ENCODE data around the gene ENOSF1.

DNA sequence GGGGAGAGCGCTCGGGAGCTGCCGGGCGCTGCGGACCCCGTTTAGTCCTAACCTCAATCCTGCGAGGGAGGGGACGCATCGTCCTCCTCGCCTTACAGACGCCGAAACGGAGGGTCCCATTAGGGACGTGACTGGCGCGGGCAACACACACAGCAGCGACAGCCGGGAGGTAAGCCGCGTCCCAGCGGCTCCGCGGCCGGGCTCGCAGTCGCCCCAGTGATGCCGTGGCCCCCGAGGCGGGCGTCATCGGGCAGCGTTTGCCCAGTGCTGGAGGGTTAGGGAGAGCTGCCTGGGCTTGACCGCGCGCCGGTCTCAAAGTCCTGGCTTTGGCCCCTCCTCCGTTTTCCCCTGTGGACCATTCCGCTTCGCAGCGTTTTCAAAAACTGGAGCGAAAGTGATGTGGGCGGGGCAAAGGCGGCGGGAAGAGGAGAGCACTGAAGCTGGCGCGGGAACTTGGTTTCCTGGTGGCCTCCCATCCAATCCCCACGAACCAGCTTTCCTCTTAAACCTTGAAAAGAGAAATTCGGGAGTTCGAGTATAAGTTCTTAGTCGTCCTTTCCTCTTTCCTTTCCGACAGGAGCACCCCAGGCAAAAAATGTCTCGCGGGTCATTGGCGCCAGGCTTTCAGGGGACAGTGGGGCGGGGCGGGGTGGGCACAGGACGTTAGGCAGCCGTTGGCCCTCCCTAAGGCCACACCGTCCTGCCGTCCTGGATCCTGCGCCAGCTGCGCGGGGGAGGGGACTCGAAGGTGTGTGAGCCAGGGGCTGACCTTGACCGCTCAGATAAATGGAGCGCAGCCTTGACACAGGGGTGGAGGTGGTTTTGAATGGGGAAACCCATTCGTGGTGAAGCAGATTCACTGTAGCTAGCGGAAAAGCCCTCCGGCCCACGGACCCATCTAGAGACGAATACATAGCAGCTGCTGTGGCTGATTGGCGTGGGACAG is 54.2 kb downstream of the ENOSF1 start:
- no peak for TF ChIP-seq EZH2 (IDR thresholded peaks at IDR 0.05; ENCODE audit: low read depth)
- TF ChIP-seq, protein P1, sequence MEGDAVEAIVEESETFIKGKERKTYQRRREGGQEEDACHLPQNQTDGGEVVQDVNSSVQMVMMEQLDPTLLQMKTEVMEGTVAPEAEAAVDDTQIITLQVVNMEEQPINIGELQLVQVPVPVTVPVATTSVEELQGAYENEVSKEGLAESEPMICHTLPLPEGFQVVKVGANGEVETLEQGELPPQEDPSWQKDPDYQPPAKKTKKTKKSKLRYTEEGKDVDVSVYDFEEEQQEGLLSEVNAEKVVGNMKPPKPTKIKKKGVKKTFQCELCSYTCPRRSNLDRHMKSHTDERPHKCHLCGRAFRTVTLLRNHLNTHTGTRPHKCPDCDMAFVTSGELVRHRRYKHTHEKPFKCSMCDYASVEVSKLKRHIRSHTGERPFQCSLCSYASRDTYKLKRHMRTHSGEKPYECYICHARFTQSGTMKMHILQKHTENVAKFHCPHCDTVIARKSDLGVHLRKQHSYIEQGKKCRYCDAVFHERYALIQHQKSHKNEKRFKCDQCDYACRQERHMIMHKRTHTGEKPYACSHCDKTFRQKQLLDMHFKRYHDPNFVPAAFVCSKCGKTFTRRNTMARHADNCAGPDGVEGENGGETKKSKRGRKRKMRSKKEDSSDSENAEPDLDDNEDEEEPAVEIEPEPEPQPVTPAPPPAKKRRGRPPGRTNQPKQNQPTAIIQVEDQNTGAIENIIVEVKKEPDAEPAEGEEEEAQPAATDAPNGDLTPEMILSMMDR (conservative IDR thresholded peaks at IDR 0.05), result no peak
